Central memory CD8-positive, alpha-beta T cell (primary cell): ENCODE data around the gene MCOLN3.
"Not testable (repeated sequence)": the region's sequence is repeated elsewhere in the genome, so short reads cannot be mapped to it uniquely, and the experiment has no call there.

Source experiments
- ATAC-seq: fragments of 150-1000 bp; cut with Tn5 transposase; replicated peaks from 2 replicates; pipeline ENCODE4 v1.10.0; 2022; ENCODE audit warnings: mild to moderate bottlenecking, moderate FRiP score, moderate number of reproducible peaks; ENCODE audit not compliant: poor library complexity, severe bottlenecking; ENCODE audit errors: extremely low read depth
- DNase-seq, 2 donors: peaks; one replicate each; pipeline ENCODE4 v3.0.0; 2021; ENCODE audit warnings: low spot score in 2 of 2
- H3K27ac Mint-ChIP-seq: one replicate; pipeline ENCODE4 v1.8.0; 2022; ENCODE audit warnings: low read depth, mild to moderate bottlenecking, moderate library complexity, mixed read lengths
- H3K27me3 Mint-ChIP-seq: one replicate; pipeline ENCODE4 v1.8.0; 2022; ENCODE audit warnings: mixed read lengths
- H3K36me3 Mint-ChIP-seq: one replicate; pipeline ENCODE4 v1.8.0; 2022; ENCODE audit warnings: mild to moderate bottlenecking, moderate library complexity, mixed read lengths; ENCODE audit not compliant: insufficient read depth
- H3K4me1 Mint-ChIP-seq: one replicate; pipeline ENCODE4 v1.8.0; 2022; ENCODE audit warnings: mixed read lengths
- H3K4me3 Mint-ChIP-seq: one replicate; pipeline ENCODE4 v1.8.0; 2022; ENCODE audit warnings: mild to moderate bottlenecking, moderate library complexity, mixed read lengths
- H3K9me3 Mint-ChIP-seq: one replicate; pipeline ENCODE4 v1.8.0; 2022; ENCODE audit warnings: mixed read lengths

The MCOLN3 gene

DNA sequence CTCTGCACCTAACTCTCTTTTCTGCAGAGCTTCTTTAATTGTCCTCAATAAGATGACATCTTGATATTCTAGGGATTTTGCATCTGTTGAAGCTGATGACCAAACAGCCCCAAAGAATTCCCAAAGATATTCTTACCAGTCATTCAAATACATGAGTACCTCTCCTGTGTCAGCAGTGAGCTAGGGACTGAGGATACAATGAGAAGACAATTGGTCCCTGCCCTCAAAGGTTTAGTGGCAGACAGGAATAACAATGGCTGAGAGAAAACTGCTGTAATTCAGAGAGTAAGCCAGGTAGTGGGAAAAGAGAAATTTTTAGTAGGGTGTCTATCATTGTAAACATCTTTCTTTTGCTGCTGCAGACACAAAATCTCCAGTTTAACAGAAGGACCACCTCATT is 5.9 kb downstream of the MCOLN3 start:
- ATAC-seq: no peak
- H3K36me3 Mint-ChIP-seq: no peaks in the 10 kb centered on the region
- no peak overlapping the region for H3K27ac Mint-ChIP-seq
- no peak for DNase-seq
- peaks cover 32% of the 10 kb centered on the region for H3K27me3 Mint-ChIP-seq
- H3K4me1 Mint-ChIP-seq: no peaks in the 10 kb centered on the region
- H3K4me3 Mint-ChIP-seq: no peak overlapping the region
- H3K9me3 Mint-ChIP-seq: no peaks in the 10 kb centered on the region

DNA sequence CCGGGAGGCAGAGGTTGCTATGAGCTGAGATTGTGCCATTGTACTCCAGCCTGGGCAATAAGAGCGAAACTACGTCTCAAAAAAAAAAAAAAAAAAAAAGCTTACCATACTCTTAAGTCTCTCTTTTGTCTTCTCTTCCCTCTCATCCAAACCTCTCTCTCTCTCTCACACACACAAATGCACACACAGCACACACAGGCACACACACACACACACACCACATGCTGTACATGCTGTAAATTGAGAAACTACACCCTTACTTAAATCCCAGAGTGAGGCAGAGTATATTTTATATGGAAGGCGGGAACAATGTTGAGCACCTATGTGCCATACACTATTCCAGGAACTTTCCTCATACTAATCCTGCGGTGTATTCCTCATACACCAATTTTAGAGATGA is 6.5 kb downstream of the MCOLN3 start:
- ATAC-seq (no peak), DNase-seq (no peak)
- Mint-ChIP-seq H3K9me3 (no peaks in the 10 kb centered on the region), H3K4me1 (no peaks in the 10 kb centered on the region), H3K36me3 (no peaks in the 10 kb centered on the region), H3K4me3 (no peak overlapping the region), H3K27me3 (peaks cover 26% of the 10 kb centered on the region), H3K27ac (no peak overlapping the region)

DNA sequence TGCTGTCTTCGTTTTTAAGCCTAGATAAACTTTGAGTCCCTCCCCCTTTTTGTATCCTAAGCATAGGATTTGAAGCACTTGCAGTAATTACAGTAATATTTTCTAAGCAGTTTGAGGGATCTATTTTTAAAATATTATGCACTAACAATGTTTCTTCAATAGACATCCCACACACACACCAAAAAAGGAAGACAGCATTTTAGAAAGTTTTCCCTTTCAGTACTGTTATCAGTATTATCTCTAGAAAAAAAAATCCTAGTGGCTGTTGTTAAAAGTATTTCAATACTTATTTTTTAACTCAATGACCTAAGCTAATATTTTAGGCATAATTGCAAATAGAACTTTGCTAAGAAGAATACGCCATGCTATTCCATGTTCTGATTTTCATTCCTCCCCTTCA is 15.1 kb downstream of the MCOLN3 start:
- Mint-ChIP-seq H3K36me3 (no peaks in the 10 kb centered on the region), H3K9me3 (no peaks in the 10 kb centered on the region), H3K27me3 (no peaks in the 10 kb centered on the region), H3K4me1 (no peaks in the 10 kb centered on the region), H3K4me3 (no peak overlapping the region), H3K27ac (no peak overlapping the region)
- ATAC-seq (no peak), DNase-seq (no peak)

DNA sequence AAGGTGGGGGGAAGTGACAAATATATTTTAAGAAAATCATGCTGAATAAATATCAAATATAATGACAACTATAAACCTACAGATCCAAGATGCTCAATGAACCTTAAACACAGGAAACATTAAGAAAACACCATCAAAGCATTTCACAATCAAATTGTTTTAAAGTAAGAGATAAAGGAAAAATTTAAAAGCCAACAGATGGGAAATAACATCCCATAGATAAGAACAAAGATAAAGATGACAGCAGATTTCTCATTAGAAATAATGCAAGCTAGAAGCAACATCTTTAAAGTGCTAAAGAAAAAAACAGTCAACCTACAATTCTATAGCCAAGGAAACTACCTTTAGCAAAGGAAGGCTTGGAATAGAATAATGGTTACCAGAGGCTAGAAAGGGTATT is 17.8 kb downstream of the MCOLN3 start:
- Mint-ChIP-seq H3K36me3 (no peaks in the 10 kb centered on the region), H3K27ac (no peak overlapping the region), H3K9me3 (no peaks in the 10 kb centered on the region), H3K4me3 (no peak overlapping the region), H3K27me3 (no peaks in the 10 kb centered on the region), H3K4me1 (peaks cover 11% of the 10 kb centered on the region)
- DNase-seq: no peak
- ATAC-seq: no peak

DNA sequence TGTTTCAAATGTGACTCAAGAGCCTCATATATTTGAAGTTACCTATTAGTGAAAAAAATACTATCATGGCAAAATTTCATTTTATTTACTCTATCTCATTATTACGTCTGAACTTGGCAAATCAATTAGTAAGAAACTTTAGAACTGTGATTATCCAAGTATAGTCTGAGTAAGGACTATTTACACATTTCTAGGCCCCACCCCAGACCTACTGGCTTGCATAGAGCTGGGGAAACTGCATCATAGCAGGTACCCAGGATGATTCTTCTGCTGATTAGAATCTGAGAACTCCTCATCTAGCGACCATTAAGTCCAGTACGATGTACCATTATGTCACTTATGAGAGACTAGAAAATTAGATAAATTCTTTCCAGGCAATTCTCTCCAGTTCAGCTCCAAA is 20.1 kb downstream of the MCOLN3 start:
- Mint-ChIP-seq H3K9me3 (no peaks in the 10 kb centered on the region), H3K4me1 (peaks cover 11% of the 10 kb centered on the region), H3K27me3 (no peaks in the 10 kb centered on the region), H3K4me3 (no peak overlapping the region), H3K36me3 (no peaks in the 10 kb centered on the region), H3K27ac (peak overlapping the region; percentile 84)
- ATAC-seq: no peak
- no peak for DNase-seq

DNA sequence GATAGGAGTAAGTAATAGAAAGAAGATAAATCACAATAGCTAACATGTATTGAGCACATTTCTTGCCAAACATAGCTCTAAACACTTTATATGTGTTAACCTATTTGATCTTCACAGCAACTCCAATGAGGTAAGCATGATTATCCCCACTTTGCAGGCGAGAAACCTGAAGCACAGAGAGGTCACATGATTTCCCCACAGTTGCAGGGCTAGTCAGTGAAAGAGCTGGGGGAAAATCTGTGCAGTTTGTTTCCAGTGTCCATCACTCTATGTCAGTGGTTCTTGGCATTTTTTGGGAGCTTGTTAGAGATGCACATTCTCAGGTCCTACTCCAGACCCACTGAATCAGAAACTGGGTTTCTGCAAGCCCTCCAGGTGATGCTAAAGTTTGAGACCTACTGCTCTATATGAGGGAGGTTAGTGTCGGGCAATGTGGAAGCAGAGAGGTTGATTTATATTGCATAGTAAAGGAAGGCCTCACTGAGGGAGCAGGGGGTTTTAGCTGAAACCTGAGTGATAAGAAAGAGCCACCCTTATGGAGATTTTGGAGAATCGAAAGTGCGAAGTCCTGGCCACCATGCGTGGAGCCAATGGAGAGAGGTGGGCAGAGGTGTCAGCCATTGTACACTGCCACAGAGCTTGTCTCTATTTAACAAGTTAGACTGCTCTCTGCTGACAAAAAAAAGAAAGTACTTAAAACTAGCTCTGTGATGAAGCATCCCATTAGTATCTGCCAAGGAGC is 20.9 kb downstream of the MCOLN3 start:
- Mint-ChIP-seq H3K9me3 (no peaks in the 10 kb centered on the region), H3K36me3 (no peaks in the 10 kb centered on the region), H3K27me3 (no peaks in the 10 kb centered on the region), H3K4me1 (peaks cover 11% of the 10 kb centered on the region), H3K27ac (peak overlapping the region; percentile 84), H3K4me3 (peak overlapping the region; percentile 73)
- ATAC-seq (peak; percentile 95), DNase-seq (peak in 1 of 2 donors; percentile 37)

DNA sequence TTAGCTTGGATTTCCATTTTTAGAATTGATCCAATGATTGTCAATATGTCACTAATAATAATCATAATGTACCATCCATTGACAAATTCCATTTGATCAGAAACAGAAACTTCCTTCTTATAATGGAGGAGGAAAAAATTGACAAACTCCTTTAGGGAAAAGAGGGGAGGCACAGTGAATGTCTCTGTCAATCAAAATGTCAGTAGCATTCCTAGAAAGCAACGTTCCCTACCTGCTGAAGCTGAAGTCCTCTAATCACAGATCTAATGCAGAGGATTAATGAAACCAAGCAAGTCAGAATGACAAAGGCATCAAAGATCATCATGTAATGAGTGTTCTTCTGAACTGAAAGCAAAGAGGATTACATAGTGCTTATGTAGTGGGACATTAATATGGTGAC is 22.4 kb downstream of the MCOLN3 start:
- Mint-ChIP-seq H3K4me3 (no peak overlapping the region), H3K9me3 (no peaks in the 10 kb centered on the region), H3K36me3 (no peaks in the 10 kb centered on the region), H3K27me3 (no peaks in the 10 kb centered on the region), H3K27ac (peak overlapping the region; percentile 26), H3K4me1 (peaks cover 11% of the 10 kb centered on the region)
- no peak for ATAC-seq
- no peak for DNase-seq

DNA sequence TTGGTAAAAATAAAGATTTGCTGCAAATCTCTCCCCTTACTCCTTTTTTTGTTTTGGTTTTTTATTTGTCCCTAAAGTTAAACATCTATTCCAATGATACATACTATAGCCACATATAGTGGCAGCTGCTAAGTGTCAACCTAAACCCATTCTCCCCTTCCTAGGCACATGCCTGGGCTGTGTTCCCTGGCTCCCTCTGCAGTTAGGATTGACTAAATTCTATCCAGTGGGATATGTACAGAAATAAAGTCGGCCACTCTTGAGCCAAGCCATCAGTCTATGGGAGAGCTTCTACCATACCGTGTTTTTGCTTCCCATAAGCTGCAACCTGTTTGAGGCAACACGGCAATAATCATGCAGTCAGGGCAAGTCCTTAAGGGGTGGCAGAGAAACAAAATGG is 23.6 kb downstream of the MCOLN3 start:
- Mint-ChIP-seq H3K27ac (peak overlapping the region; percentile 26), H3K4me1 (peaks cover 11% of the 10 kb centered on the region), H3K27me3 (no peaks in the 10 kb centered on the region), H3K4me3 (no peak overlapping the region), H3K36me3 (no peaks in the 10 kb centered on the region), H3K9me3 (no peaks in the 10 kb centered on the region)
- ATAC-seq: no peak
- DNase-seq: no peak

DNA sequence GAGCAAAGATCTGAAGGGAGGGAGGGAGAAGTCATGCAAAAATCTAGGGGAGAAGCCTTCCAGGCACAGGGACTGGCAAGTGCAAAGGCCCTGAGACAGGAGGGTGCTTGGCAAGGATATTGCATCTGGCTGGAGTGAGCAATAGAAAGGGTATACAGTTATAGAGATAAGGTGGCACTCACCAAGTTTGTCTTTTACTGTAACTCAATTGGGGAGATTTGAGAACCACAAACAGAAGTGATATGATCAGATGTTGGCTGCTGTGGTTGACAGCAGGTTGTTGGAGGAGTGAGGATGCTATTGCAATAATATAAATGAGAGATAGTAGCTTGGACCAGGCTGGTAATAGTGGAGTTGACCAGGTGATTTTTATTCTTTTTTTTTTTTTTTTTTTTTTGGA is 25.6 kb downstream of the MCOLN3 start:
- DNase-seq (no peak), ATAC-seq (no peak)
- Mint-ChIP-seq H3K4me1 (peaks cover 10% of the 10 kb centered on the region), H3K9me3 (no peaks in the 10 kb centered on the region), H3K27ac (no peak overlapping the region), H3K4me3 (no peak overlapping the region), H3K27me3 (no peaks in the 10 kb centered on the region), H3K36me3 (peaks cover 2% of the 10 kb centered on the region)

DNA sequence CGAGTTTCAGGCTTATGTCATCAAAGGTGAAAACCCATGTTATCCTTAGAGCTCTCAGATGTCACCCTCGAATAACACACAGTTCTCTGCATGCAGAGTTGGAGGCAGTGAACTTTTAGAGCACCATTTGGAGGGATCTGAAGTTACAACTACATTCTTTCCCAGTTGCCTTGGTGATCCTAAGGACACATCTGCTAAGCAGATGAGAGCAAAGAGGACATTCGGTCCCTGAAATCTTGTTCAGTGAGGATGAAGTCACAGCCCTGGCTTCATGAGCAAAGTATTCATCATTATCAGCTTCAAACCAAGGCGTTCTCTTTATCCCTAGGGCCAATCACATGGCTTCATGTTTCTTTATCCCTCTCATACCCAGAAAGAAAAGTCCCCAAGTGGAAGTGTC is 28.3 kb downstream of the MCOLN3 start:
- H3K9me3 Mint-ChIP-seq: no peaks in the 10 kb centered on the region

DNA sequence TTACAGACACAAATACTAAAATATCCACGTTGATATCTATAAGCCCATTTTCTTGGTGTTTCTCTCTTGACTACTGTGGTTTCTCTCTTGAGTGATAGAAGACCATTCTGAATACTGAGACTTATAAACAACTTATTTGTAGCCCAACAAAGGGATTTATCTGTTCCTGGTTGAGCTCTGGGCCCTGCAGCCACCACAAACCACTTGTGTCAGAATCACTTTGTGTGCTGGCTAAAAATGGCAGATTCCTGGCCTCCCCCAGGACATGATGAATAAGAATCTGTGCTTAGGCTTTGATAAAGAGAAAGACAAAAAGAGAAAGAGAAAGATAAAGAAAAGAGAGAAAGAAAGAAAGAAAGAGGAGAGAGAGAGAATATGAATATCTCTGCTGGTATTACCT is 32.5 kb downstream of the MCOLN3 start:
- H3K4me3 Mint-ChIP-seq: no peak overlapping the region
- no peaks in the 10 kb centered on the region for H3K27me3 Mint-ChIP-seq
- DNase-seq (no peak), ATAC-seq (no peak)
- peaks cover 2% of the 10 kb centered on the region for H3K36me3 Mint-ChIP-seq
- no peaks in the 10 kb centered on the region for H3K9me3 Mint-ChIP-seq
- H3K27ac Mint-ChIP-seq: no peak overlapping the region
- peaks cover 18% of the 10 kb centered on the region for H3K4me1 Mint-ChIP-seq

More for the DNA sequence above, 28.3 kb downstream of the MCOLN3 start:
- no peak overlapping the region for H3K4me3 Mint-ChIP-seq
- DNase-seq (no peak), ATAC-seq (no peak)
- H3K27ac Mint-ChIP-seq: no peak overlapping the region
- peaks cover 2% of the 10 kb centered on the region for H3K36me3 Mint-ChIP-seq
- no peaks in the 10 kb centered on the region for H3K27me3 Mint-ChIP-seq
- peaks cover 2% of the 10 kb centered on the region for H3K4me1 Mint-ChIP-seq

DNA sequence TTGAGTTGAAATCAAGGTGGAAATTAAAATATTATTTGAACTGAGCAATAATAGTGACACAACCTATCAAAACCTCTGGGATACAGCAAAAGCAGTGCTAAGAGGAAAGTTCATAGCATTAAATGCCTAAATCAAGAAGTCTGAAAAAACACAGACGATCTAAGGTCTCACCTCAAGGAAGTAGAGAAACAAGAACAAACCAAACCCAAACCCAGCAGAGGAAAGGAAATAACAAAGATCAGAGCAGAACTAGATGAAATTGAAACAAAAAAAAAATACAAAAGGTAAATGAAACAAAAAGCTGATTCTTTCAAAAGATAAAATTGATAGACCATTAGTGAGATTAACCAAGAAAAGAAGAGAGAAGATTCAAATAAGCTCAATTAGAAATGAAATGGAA is 42.7 kb downstream of the MCOLN3 start:
- Mint-ChIP-seq H3K27ac (peak overlapping the region; percentile 85), H3K4me3 (peak overlapping the region; percentile 25), H3K4me1 (peaks cover 32% of the 10 kb centered on the region), H3K9me3 (peaks cover 17% of the 10 kb centered on the region)
- H3K36me3 Mint-ChIP-seq, DNase-seq, H3K27me3 Mint-ChIP-seq, ATAC-seq: not testable (repeated sequence)

DNA sequence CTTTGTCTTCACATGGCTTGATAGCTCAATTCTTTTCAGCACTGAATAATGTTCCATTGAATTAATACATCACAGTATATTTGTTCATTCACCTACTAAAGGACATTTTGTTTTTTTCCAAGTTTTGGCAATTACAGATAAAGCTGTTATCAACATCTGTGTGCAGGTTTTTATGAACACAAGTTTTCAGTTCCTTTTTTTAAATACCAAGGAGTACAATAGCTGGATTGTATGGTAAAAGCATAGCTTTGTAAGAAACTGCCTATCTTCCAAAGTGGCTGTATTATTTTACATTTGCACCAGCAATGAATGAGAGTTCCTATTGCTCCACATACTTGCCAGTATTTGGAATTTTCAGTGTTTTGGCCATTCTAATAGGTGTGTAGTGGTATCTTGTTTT is 46.6 kb downstream of the MCOLN3 start:
- H3K4me1 Mint-ChIP-seq: peaks cover 56% of the 10 kb centered on the region
- H3K36me3 Mint-ChIP-seq: peaks cover 3% of the 10 kb centered on the region
- no peak for ATAC-seq
- peaks cover 11% of the 10 kb centered on the region for H3K9me3 Mint-ChIP-seq
- H3K4me3 Mint-ChIP-seq: no peak overlapping the region
- DNase-seq: no peak
- no peaks in the 10 kb centered on the region for H3K27me3 Mint-ChIP-seq
- no peak overlapping the region for H3K27ac Mint-ChIP-seq
